Measurements from ENCODE around the gene RGL3. TPM values are rescaled to one million over a fixed set of nuclear protein-coding genes. Genes with fewer than 3 reads are reported as not detected.

Gene RGL3
- total RNA-seq, 2 experiments from 2014 or later: not detected

Other genes starting within 250 kb of the RGL3 start
- under 1 TPM in 1 of 2 experiments, not detected in 1; 0.22 TPM for gene KANK2, start 221.8 kb downstream of the RGL3 start, total RNA-seq
- not detected for gene ANGPTL8, start 179.7 kb downstream of the RGL3 start, total RNA-seq
- under 1 TPM; 0.19 to 0.54 TPM for gene DOCK6, start 156.8 kb downstream of the RGL3 start, total RNA-seq
- gene TSPAN16, start 123.2 kb downstream of the RGL3 start, total RNA-seq: not detected
- gene RAB3D, start 79.7 kb downstream of the RGL3 start, total RNA-seq: 1 to 10 TPM; 1.4 to 1.9 TPM
- 10 to 100 TPM in 1 of 2 experiments, 1 to 10 TPM in 1; 6.5 to 10.6 TPM for gene TMEM205, start 73.0 kb downstream of the RGL3 start, total RNA-seq
- 10 to 100 TPM; 26.9 to 36.4 TPM for gene CCDC159, start 72.8 kb downstream of the RGL3 start, total RNA-seq
- 1 to 10 TPM; 6.0 to 6.2 TPM for gene PLPPR2, start 63.9 kb downstream of the RGL3 start, total RNA-seq
- 1 to 10 TPM; 2.2 to 2.4 TPM for gene SWSAP1, start 44.6 kb downstream of the RGL3 start, total RNA-seq
- gene EPOR, start 35.0 kb downstream of the RGL3 start, total RNA-seq: 1 to 10 TPM; 9.1 to 9.5 TPM
- not detected for gene ODAD3, start 15.8 kb upstream of the RGL3 start, total RNA-seq
- gene PRKCSH, start 16.3 kb upstream of the RGL3 start, total RNA-seq: 100 to 1,000 TPM; 253 to 255 TPM
- gene ELAVL3, start 61.7 kb upstream of the RGL3 start, total RNA-seq: under 1 TPM in 1 of 2 experiments, not detected in 1; 0.08 TPM
- 1 to 10 TPM; 9.7 to 10.0 TPM for gene ZNF653, start 86.5 kb upstream of the RGL3 start, total RNA-seq
- gene ECSIT, start 109.8 kb upstream of the RGL3 start, total RNA-seq: 10 to 100 TPM; 31.1 to 32.4 TPM
- gene CNN1, start 119.5 kb upstream of the RGL3 start, total RNA-seq: not detected
- 10 to 100 TPM; 40.3 to 41.0 TPM for gene ELOF1, start 139.9 kb upstream of the RGL3 start, total RNA-seq
- 10 to 100 TPM; 10.6 to 13.5 TPM for gene ACP5, start 158.3 kb upstream of the RGL3 start, total RNA-seq
- 10 to 100 TPM; 10.7 to 11.0 TPM for gene ZNF627, start 178.2 kb upstream of the RGL3 start, total RNA-seq